GM12801 (cell line): ENCODE results near the gene RNF133.

Source experiments
- TF ChIP-seq, protein P1 (sequence below): IDR thresholded peaks from one replicate; pipeline ENCODE4 v1.5.1; 2011; ENCODE audit warnings: control low read depth; ENCODE audit not compliant: insufficient read length; ENCODE audit errors: extremely low read depth

RNF133 gene

DNA sequence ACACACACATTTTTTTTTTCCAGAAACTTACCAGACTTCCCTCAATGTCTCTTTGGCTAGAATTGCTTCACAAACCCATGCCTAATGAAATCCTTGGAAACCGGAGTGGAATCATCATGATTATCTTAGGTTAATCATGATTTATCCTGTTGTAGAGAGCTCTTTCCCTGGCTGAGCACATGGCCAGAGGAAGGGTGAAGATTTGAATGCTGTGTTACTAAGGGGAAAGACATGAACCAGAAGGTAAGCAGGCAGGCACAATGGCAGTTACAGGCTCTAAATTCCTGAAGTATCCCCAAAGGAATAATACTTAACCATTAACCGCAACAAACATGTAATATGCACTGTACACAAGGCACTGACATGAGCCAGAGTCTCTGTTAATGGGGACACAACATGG lies 7.9 kb upstream of the RNF133 start:
- TF ChIP-seq, protein P1, sequence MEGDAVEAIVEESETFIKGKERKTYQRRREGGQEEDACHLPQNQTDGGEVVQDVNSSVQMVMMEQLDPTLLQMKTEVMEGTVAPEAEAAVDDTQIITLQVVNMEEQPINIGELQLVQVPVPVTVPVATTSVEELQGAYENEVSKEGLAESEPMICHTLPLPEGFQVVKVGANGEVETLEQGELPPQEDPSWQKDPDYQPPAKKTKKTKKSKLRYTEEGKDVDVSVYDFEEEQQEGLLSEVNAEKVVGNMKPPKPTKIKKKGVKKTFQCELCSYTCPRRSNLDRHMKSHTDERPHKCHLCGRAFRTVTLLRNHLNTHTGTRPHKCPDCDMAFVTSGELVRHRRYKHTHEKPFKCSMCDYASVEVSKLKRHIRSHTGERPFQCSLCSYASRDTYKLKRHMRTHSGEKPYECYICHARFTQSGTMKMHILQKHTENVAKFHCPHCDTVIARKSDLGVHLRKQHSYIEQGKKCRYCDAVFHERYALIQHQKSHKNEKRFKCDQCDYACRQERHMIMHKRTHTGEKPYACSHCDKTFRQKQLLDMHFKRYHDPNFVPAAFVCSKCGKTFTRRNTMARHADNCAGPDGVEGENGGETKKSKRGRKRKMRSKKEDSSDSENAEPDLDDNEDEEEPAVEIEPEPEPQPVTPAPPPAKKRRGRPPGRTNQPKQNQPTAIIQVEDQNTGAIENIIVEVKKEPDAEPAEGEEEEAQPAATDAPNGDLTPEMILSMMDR: no peak

DNA sequence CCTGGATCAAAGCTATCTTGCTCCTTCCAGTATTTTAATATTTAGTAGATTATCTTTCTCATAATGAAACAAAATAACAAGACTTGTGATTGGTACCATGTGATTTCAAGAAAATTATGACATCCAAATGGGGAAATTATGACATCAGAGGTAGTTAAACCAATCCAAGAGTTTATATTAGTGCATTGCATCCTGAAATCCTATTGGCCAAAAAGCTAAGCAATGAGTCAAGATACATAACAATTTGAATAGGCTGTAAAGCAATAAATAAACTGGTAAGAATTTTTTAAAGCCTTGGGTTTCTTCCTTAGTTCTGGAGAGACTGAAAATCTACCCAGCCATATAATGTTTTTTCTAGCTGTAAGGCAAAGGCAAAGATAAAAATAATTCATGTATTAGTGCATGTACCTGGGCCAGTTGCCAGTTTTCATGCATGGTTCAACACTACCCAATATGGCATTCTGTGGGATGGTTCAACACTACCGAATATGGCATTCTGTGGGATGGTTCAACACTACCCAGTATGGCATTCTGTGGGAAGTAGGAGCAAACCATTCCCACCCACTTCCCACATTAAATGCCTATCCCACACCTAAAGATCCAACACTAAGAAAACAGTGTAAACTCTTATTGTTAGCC lies 4.1 kb upstream of the RNF133 start, which contains the start of gene RNF148:
Gene RNF148 (minus strand): TSS at position 51 of the 639 bp plus-strand sequence. CDS start 172 bp downstream, outside the sequence.
- TF ChIP-seq, protein P1: no peak

DNA sequence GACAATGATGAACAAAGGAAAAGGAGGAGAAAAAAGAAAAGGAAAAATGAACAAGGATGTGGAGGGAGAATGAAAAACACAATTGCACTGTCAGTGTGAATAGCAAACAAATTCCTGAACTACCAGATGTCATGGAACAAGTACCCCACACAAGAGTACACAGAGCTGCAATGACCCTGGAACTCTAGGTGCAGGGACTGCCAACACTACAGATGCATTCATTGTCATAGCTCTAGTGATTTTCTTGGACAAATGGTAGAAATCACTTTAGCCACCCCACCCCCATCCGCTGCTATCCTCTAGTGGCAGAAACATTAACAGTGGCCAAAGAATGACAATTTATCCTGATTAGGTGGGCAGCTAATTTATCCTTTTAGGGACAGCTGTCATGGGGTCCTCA lies 3.1 kb downstream of the RNF133 start:
- TF ChIP-seq, protein P1: no peak

DNA sequence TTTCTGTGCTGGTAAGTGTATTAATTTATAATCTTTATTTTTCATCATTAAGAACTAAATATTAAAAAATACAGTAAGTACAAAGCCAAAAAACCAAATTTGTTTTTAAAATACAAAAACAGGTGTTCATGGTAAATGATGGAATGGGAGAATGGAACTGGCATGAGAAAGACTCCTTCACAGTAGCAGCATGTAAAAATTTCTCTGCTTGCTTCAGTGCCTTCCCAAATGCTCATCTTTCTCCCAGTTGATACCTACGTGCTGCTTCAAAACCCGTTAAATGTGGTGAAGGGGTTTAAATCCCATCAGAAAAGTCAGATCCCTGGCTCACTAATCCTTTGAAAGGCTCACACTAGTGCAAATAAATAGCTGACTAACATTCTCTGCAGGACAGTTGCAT lies 4.2 kb downstream of the RNF133 start:
- TF ChIP-seq, protein P1: no peak

DNA sequence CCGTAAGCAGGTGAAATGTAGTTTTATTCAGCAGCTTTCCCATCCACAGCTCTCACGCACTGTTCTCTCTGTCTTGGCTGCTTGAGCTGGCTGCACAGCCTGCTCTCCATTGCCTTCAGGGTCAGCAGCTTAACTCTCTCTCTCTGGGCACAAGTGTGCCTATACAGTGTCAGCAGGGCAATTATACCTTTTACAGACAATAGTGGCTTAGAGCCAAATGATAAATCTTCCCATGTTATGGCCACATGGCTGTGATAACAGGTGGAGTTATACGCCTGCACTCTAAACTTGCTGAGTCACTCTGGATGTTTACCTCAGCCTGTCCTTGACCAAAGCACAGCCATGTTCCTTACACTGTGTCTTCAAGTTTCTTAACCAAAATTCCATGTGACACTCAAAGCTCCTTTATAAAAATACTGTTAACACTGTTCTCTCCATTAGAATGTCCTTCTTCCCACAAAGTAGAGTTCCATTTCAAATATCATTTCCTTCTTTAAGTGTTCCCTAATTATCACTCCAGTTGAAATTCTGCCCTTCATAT lies 6.1 kb downstream of the RNF133 start:
- TF ChIP-seq, protein P1: no peak

DNA sequence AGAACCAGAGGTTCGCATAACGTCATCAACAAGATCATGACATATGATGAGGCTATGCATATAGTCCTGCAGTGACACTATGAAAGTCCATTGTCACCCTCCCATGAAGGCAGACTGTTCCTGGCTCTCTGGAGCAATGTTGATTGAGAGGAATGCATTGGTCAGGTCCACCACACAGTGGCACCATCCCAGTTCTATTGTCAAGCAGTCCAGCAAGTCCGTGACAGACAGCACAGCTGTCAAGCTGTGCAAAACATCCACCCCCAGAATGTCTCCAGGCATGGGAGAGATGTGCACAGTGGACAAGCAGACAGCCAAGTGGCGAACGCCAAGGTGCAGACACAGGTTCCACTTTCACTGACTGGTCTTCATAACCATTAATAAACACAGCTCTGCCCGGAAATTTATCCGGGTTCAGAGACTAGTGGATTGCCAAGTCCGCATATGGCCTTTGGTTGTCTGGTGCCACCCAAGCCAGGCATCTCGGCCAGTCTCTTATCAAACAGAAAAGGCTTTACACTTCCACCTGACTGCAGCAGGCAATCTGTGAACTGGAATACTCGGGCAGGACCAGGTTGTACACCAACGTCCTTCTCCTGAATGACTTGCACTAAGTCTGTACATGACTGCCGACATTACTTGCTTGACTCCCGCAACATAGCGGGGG lies 7.2 kb downstream of the RNF133 start:
- TF ChIP-seq, protein P1: no peak

DNA sequence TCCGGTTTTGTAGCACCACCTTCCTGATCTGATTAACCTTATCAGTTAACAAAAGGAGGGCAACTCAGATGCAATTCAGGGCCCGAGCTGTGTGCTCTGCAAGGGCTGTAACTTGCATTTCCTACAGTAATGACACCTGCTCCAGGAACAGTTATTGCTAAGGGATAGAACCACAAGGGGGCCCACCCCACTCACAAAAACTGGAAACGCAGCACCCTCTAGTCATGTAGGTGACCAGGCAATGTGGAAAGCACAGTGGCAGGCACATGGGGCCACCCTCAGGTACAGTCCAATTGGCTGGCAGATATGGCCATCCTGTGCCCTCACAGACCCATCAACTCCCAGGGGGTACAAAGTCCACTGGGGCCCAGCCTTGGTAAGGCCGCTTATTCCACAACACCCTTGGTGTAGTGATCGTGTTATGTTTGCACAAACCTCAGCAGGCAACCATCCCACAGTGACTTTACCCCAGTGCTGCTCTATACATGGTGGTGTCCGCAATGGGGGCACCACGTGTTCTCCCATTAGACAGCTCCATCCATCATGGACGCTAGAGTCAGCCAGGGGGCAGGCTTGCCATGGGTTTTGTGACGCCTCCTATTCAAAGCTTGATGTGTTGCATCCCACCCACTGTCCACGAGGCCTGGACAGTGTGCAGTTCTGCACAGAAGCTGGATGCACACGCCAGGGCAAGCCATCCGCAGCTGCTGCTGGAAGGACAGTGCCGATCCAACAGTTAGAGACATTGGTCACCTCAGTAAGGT lies 9.4 kb downstream of the RNF133 start:
- TF ChIP-seq, protein P1: no peak
